AG10803 (cell line): ENCODE results near the gene SUZ12.
"Not testable (repeated sequence)": the region's sequence is repeated elsewhere in the genome, so short reads cannot be mapped to it uniquely, and the experiment has no call there.

Experiments
- DNase-seq: peaks from one replicate; pipeline ENCODE4 v3.0.0; 2010; ENCODE audit warnings: low read depth
- H3K4me3 ChIP-seq: 2 replicates; pipeline ENCODE4 v1.5.1; 2011; ENCODE audit warnings: mild to moderate bottlenecking, low read length, control low read depth
- TF ChIP-seq, protein P1 (sequence below): conservative IDR thresholded peaks from 2 replicates; pipeline ENCODE4 v1.5.1; 2011; ENCODE audit warnings: mild to moderate bottlenecking, low read length, control low read depth, inconsistent platforms

The SUZ12 gene

GRCh38 chr17:31912705-31913104 is 24.1 kb upstream of the SUZ12 start:
- TF ChIP-seq, protein P1, sequence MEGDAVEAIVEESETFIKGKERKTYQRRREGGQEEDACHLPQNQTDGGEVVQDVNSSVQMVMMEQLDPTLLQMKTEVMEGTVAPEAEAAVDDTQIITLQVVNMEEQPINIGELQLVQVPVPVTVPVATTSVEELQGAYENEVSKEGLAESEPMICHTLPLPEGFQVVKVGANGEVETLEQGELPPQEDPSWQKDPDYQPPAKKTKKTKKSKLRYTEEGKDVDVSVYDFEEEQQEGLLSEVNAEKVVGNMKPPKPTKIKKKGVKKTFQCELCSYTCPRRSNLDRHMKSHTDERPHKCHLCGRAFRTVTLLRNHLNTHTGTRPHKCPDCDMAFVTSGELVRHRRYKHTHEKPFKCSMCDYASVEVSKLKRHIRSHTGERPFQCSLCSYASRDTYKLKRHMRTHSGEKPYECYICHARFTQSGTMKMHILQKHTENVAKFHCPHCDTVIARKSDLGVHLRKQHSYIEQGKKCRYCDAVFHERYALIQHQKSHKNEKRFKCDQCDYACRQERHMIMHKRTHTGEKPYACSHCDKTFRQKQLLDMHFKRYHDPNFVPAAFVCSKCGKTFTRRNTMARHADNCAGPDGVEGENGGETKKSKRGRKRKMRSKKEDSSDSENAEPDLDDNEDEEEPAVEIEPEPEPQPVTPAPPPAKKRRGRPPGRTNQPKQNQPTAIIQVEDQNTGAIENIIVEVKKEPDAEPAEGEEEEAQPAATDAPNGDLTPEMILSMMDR = peak; percentile 50
- H3K4me3 ChIP-seq = not testable (repeated sequence)
- peak; percentile 28 for DNase-seq

- TF ChIP-seq, protein P1 = no peak
- H3K4me3 ChIP-seq = no peak overlapping the region
- DNase-seq = no peak
Measured at GRCh38 chr17:31915456-31916100, 21.2 kb upstream of the SUZ12 start.

- no peak overlapping the region for H3K4me3 ChIP-seq
- TF ChIP-seq, protein P1 = no peak
- no peak for DNase-seq
Measured at GRCh38 chr17:31916491-31917064, 20.2 kb upstream of the SUZ12 start.

DNA sequence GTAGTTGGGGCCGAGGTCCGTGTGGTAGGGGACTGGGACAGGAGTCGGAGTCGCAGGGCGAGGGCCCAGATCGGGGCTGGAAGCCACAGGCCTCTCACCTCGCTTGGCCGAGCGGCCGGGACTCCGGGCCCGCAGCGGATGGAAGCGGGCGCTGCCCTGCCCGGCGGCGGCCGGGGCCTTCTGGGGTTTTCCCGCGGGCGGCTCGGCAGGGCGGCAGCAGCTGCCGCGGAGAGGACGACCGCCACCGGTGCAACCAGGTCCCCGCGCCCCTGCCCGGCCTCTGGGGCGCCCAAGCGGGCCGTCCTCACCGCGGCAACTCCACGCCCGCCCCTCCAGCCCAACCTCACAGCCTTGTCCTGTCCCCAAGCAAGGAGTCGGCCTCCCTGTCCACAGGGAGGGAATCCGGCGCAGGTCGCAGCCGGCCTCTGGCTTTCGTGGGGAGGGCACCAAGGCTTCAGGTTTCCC is 19.7 kb upstream of the SUZ12 start:
- TF ChIP-seq, protein P1 = no peak
- DNase-seq = no peak
- no peak overlapping the region for H3K4me3 ChIP-seq

GRCh38 chr17:31917721-31918120 is 19.1 kb upstream of the SUZ12 start:
- not testable (repeated sequence) for DNase-seq, H3K4me3 ChIP-seq

DNA sequence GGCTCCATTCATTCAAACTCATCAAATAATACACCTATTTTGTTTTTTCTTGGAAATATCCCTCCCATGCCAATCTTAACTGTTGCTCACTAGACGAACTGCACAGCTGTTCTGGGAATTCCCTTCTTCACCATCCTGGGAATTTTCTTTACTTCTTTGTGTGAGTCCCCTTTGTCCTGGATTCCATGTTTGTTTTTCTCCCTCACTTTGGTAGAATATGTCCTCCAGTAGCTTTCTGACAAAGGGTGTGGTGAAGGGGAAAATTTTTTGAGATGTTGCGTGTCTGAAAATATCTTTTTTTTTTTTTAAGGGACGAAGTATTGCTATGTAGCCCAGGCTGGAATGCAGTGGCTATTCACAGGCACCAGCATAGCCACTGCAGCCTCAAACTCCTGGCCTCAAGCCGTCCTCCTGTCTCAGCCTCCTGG is 18.1 kb upstream of the SUZ12 start:
- H3K4me3 ChIP-seq = no peak overlapping the region
- TF ChIP-seq, protein P1 = no peak
- DNase-seq = no peak

DNA sequence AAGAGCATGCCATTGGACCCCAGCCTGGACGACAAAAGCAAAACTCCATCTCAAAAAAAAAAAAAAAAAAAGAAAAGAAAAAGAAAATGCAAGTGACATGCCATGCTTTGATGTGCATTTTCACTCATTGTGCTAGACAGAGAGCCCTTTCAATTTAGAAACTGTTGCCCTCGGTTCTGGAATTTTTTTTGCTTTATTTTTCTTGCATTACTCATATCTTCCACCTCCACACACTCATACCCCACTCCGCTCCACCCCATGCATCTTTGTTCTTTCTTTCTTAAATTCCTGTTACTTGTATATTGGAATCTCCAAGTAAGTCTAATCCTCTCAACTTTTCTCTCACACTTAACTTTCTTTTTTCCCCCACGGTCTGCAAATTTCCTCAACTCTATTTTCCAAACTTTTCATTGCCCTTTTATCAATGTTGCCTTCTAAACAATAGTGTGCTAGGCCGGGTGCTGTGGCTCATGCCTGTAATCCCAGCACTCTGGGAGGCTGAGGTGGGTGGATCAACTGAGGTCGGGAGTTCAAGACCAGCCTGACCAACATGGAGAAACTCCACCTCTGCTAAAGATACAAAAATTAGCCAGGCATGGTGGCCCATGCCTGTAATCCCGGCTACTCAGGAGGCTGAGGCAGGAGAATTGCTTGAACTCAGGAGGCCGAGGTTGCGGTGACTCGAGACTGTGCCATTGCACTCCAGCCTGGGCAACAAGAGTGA is 16.8 kb upstream of the SUZ12 start:
- no peak overlapping the region for H3K4me3 ChIP-seq
- TF ChIP-seq, protein P1 = no peak
- no peak for DNase-seq
